SK-MEL-5 (cell line): ENCODE measurements around the gene NPDC1. TPM values are rescaled to one million over a fixed set of nuclear protein-coding genes. Genes with fewer than 3 reads are reported as not detected.

Experiments used
- DNase-seq: peaks from one replicate; pipeline ENCODE4 v3.0.0-alpha.2; 2016; ENCODE audit warnings: low read depth, low spot score
- in situ Hi-C: cut with HindIII; loops from 2 replicates; pipeline ENCODE4 v1.10.0; 2016; ENCODE audit warnings: low sequenced_read_pairs, high pct_unique_total_duplicates, low pct_unique_long_range_greater_than_20kb
- total RNA-seq: library from RNA; depleted of rRNA; stranded (reverse); fragments of >200 nt; shearing (Covaris generic); gene quantifications from 2 replicates; pipeline ENCODE4 v1.2.3, GENCODE V29; 2014

The NPDC1 gene
- total RNA-seq, 1 experiment from 2014 or later, result 3.5 TPM

GRCh38 chr9:137049544-137050449 lies 3.8 kb upstream of the NPDC1 start:
- in situ Hi-C loops, result loop anchor here (25.0 kb wide), 1 partner anchor 112 kb away; the partner anchor contains the start of genes C8G and FBXW5

GRCh38 chr9:137048655-137049543 lies 2.9 kb upstream of the NPDC1 start:
- DNase-seq, result peak; percentile 22
- in situ Hi-C loops, result loop anchor here (25.0 kb wide), 1 partner anchor 112 kb away; the partner anchor contains the start of genes C8G and FBXW5

More at GRCh38 chr9:137049544-137050449, 3.8 kb upstream of the NPDC1 start:
- peak; percentile 66 for DNase-seq

GRCh38 chr9:137045294-137046087 lies 486 bp downstream of the NPDC1 start:
- in situ Hi-C loops, result loop anchor here (25.0 kb wide), 1 partner anchor 108 kb away; the partner anchor contains the start of genes C8G and FBXW5
- no peak for DNase-seq

GRCh38 chr9:137044502-137045177 lies 1.3 kb downstream of the NPDC1 start:
- in situ Hi-C loops, result loop anchor here (25.0 kb wide), 1 partner anchor 107 kb away; the partner anchor contains the start of genes C8G and FBXW5
- DNase-seq, result no peak

GRCh38 chr9:137044037-137044436 lies 1.9 kb downstream of the NPDC1 start:
- in situ Hi-C loops, result loop anchor here (25.0 kb wide), 1 partner anchor 107 kb away; the partner anchor contains the start of genes C8G and FBXW5
- DNase-seq, result no peak

GRCh38 chr9:137042751-137043727 lies 2.9 kb downstream of the NPDC1 start:
- in situ Hi-C loops, result loop anchor here (25.0 kb wide), 1 partner anchor 106 kb away; the partner anchor contains the start of genes C8G and FBXW5
- DNase-seq, result no peak

- no peak for DNase-seq
- in situ Hi-C loops, result loop anchor here (25.0 kb wide), 1 partner anchor 104 kb away; the partner anchor contains the start of genes C8G and FBXW5
Measured at GRCh38 chr9:137041124-137041523, 4.9 kb downstream of the NPDC1 start.

GRCh38 chr9:137040568-137040967 lies 5.4 kb downstream of the NPDC1 start:
- in situ Hi-C loops, result loop anchor here (25.0 kb wide), 1 partner anchor 103 kb away; the partner anchor contains the start of genes C8G and FBXW5
- DNase-seq, result no peak

GRCh38 chr9:137039611-137040366 lies 6.2 kb downstream of the NPDC1 start:
- in situ Hi-C loops, result loop anchor here (25.0 kb wide), 1 partner anchor 102 kb away; the partner anchor contains the start of genes C8G and FBXW5
- no peak for DNase-seq

GRCh38 chr9:137038916-137039315 lies 7.1 kb downstream of the NPDC1 start:
- no peak for DNase-seq
- in situ Hi-C loops, result loop anchor here (25.0 kb wide), 1 partner anchor 102 kb away; the partner anchor contains the start of genes C8G and FBXW5

GRCh38 chr9:137037483-137037882 lies 8.5 kb downstream of the NPDC1 start:
- in situ Hi-C loops, result loop anchor here (25.0 kb wide), 1 partner anchor 100 kb away; the partner anchor contains the start of genes C8G and FBXW5
- DNase-seq, result no peak

- in situ Hi-C loops, result loop anchor here (25.0 kb wide), 1 partner anchor 100 kb away; the partner anchor contains the start of genes C8G and FBXW5
- DNase-seq, result no peak
Measured at GRCh38 chr9:137037035-137037434, 8.9 kb downstream of the NPDC1 start.

- in situ Hi-C loops, result loop anchor here (25.0 kb wide), 1 partner anchor 99 kb away; the partner anchor contains the start of genes C8G and FBXW5
- DNase-seq, result no peak
Measured at GRCh38 chr9:137035937-137036336, 10.0 kb downstream of the NPDC1 start.

GRCh38 chr9:137035507-137035834 lies 10.5 kb downstream of the NPDC1 start:
- no peak for DNase-seq
- in situ Hi-C loops, result loop anchor here (25.0 kb wide), 1 partner anchor 98 kb away; the partner anchor contains the start of genes C8G and FBXW5
